H9 (cell line): ENCODE data around the gene ZNRF2. TPM values are rescaled to one million over a fixed set of nuclear protein-coding genes. Genes with fewer than 3 reads are reported as not detected.

Experiments
- DNase-seq: peaks from one replicate; pipeline ENCODE4 v3.0.0-alpha.2; 2017
- H2AFZ ChIP-seq: one replicate; pipeline ENCODE4 v1.6.1; 2013; ENCODE audit warnings: mild to moderate bottlenecking, low read length, control low read depth, moderate library complexity
- H2AK5ac ChIP-seq: 2 replicates; pipeline ENCODE4 v1.6.1; 2013; ENCODE audit warnings: low read length, control low read depth, mixed read lengths; ENCODE audit not compliant: insufficient read length
- H2BK120ac ChIP-seq: one replicate; pipeline ENCODE4 v1.6.1; 2013; ENCODE audit warnings: low read depth, mild to moderate bottlenecking, low read length, control low read depth, inconsistent platforms; ENCODE audit not compliant: poor library complexity, severe bottlenecking
- H2BK12ac ChIP-seq: 2 replicates; pipeline ENCODE4 v1.6.1; 2013; ENCODE audit warnings: low read length, control low read depth, mixed read lengths, low read depth; ENCODE audit not compliant: insufficient read length
- H2BK15ac ChIP-seq: 2 replicates; pipeline ENCODE4 v1.6.1; 2013; ENCODE audit warnings: low read depth, low read length, control low read depth
- H2BK20ac ChIP-seq: one replicate; pipeline ENCODE4 v1.6.1; 2013; ENCODE audit warnings: low read depth, mild to moderate bottlenecking, low read length, control low read depth, inconsistent platforms; ENCODE audit not compliant: poor library complexity, severe bottlenecking
- H2BK5ac ChIP-seq: 2 replicates; pipeline ENCODE4 v1.6.1; 2013; ENCODE audit warnings: low read length, control low read depth, mixed read lengths; ENCODE audit not compliant: insufficient read length
- H3K14ac ChIP-seq: 2 replicates; pipeline ENCODE4 v1.6.1; 2013; ENCODE audit warnings: low read length, control low read depth; ENCODE audit not compliant: insufficient read depth
- H3K18ac ChIP-seq: 2 replicates; pipeline ENCODE4 v1.6.1; 2013; ENCODE audit warnings: low read depth, mild to moderate bottlenecking, mixed read lengths, low read length, control low read depth; ENCODE audit not compliant: insufficient read length
- H3K23ac ChIP-seq: 2 replicates; pipeline ENCODE4 v1.6.1; 2013; ENCODE audit warnings: low read length, control low read depth, mixed read lengths, low read depth; ENCODE audit not compliant: insufficient read length
- H3K23me2 ChIP-seq: 2 replicates; pipeline ENCODE4 v1.6.1; 2013; ENCODE audit warnings: low read depth, mild to moderate bottlenecking, mixed read lengths, low read length, control low read depth; ENCODE audit not compliant: insufficient read length, poor library complexity, severe bottlenecking
- H3K27ac ChIP-seq: 2 replicates; pipeline ENCODE4 v1.5.1; 2013; ENCODE audit warnings: low read length, control low read depth, mixed read lengths, low read depth; ENCODE audit not compliant: insufficient read length
- H3K27me3 ChIP-seq: 2 replicates; pipeline ENCODE4 v1.6.1; 2013; ENCODE audit warnings: low read length, control low read depth, inconsistent platforms; ENCODE audit not compliant: insufficient read depth
- H3K4ac ChIP-seq: 2 replicates; pipeline ENCODE4 v1.6.1; 2013; ENCODE audit warnings: low read depth, mild to moderate bottlenecking, control low read depth, inconsistent platforms, low read length, moderate library complexity
- H3K4me1 ChIP-seq: 2 replicates; pipeline ENCODE4 v1.6.1; 2013; ENCODE audit warnings: low read length, control low read depth, inconsistent platforms; ENCODE audit not compliant: insufficient read depth
- H3K4me2 ChIP-seq: 2 replicates; pipeline ENCODE4 v1.6.1; 2013; ENCODE audit warnings: low read length, control low read depth, mixed read lengths; ENCODE audit not compliant: insufficient read length, insufficient read depth
- H3K56ac ChIP-seq: 2 replicates; pipeline ENCODE4 v1.6.1; 2013; ENCODE audit warnings: low read depth, mild to moderate bottlenecking, mixed read lengths, low read length, control low read depth; ENCODE audit not compliant: insufficient read length
- H3K79me1 ChIP-seq: 2 replicates; pipeline ENCODE4 v1.6.1; 2013; ENCODE audit warnings: low read depth, mild to moderate bottlenecking, moderate library complexity, low read length, control low read depth, inconsistent platforms; ENCODE audit not compliant: insufficient read depth, poor library complexity, severe bottlenecking
- H3K79me2 ChIP-seq: 2 replicates; pipeline ENCODE4 v1.6.1; 2013; ENCODE audit warnings: low read length, control low read depth, inconsistent platforms; ENCODE audit not compliant: insufficient read depth
- H3K9ac ChIP-seq: 2 replicates; pipeline ENCODE4 v1.6.1; 2013; ENCODE audit warnings: low read length, control low read depth, mixed read lengths; ENCODE audit not compliant: insufficient read length; ENCODE audit errors: extremely low read depth
- H3K9me3 ChIP-seq: one replicate; pipeline ENCODE4 v1.6.1; 2013; ENCODE audit warnings: low read depth, low read length, inconsistent platforms; ENCODE audit not compliant: control insufficient read depth
- H3T11ph ChIP-seq: one replicate; pipeline ENCODE4 v1.6.1; 2013; ENCODE audit warnings: mild to moderate bottlenecking, low read length, control low read depth, inconsistent platforms
- H4K20me1 ChIP-seq: one replicate; pipeline ENCODE4 v1.6.1; 2013; ENCODE audit not compliant: control insufficient read depth, insufficient read length, insufficient read depth
- H4K5ac ChIP-seq: 2 replicates; pipeline ENCODE4 v1.6.1; 2013; ENCODE audit warnings: low read depth, mild to moderate bottlenecking, mixed read lengths, low read length, control low read depth; ENCODE audit not compliant: insufficient read length
- H4K8ac ChIP-seq: replicated peaks from 2 replicates; pipeline ENCODE4 v1.6.1; 2013; ENCODE audit warnings: low read length, control low read depth, mixed read lengths, low read depth; ENCODE audit not compliant: insufficient read length
- H4K91ac ChIP-seq: 2 replicates; pipeline ENCODE4 v1.6.1; 2013; ENCODE audit warnings: low read depth, mild to moderate bottlenecking, moderate library complexity, mixed read lengths, low read length, control low read depth; ENCODE audit not compliant: insufficient read length
- H3K27ac Mint-ChIP-seq, 3 experiments: 2 replicates in 2 of 3; 3 replicates in 1 of 3; pipeline ENCODE4 v1.8.0; 2020 to 2021; ENCODE audit warnings: mixed read lengths in 3 of 3, mild to moderate bottlenecking in 1 of 3, moderate library complexity in 1 of 3
- H3K27me3 Mint-ChIP-seq: 2 replicates; pipeline ENCODE4 v1.8.0; 2021; ENCODE audit warnings: low read depth, mild to moderate bottlenecking, moderate library complexity, mixed read lengths
- H3K36me3 Mint-ChIP-seq, 3 experiments: 2 replicates in 2 of 3; 3 replicates in 1 of 3; pipeline ENCODE4 v1.8.0; 2020 to 2021; ENCODE audit warnings: low read depth in 3 of 3, mixed read lengths in 3 of 3; ENCODE audit not compliant: insufficient read depth in 1 of 3
- H3K4me1 Mint-ChIP-seq, 2 experiments: 2 replicates each; pipeline ENCODE4 v1.8.0; 2020; ENCODE audit warnings: mixed read lengths in 2 of 2
- H3K4me3 Mint-ChIP-seq, 2 experiments: 2 replicates in 1 of 2; 3 replicates in 1 of 2; pipeline ENCODE4 v1.8.0; 2020 to 2021; ENCODE audit warnings: mild to moderate bottlenecking in 2 of 2, mixed read lengths in 2 of 2, moderate library complexity in 1 of 2
- H3K9me3 Mint-ChIP-seq, 2 experiments: 2 replicates in 1 of 2; 3 replicates in 1 of 2; pipeline ENCODE4 v1.8.0; 2020; ENCODE audit warnings: mild to moderate bottlenecking in 2 of 2, mixed read lengths in 2 of 2, moderate library complexity in 1 of 2
- CTCF ChIP-seq: fragments of 200-600 bp; sonication (generic); conservative IDR thresholded peaks from 3 replicates; pipeline ENCODE4 v1.8.0; 2021; ENCODE audit warnings: antibody characterized with exemption, mild to moderate bottlenecking
- WGBS: extraction: QIAGEN DNeasy Blood & Tissue Kit; methylation state at CpG from one replicate; pipeline ENCODE4 v1.1.7; 2013; ENCODE audit warnings: missing lambda C conversion rate, low lambda C conversion rate, mixed read lengths; ENCODE audit not compliant: insufficient read length; ENCODE audit errors: extremely low coverage; 5-methylcytosine and 5-hydroxymethylcytosine counted together
- total RNA-seq: library from RNA; stranded (reverse); gene quantifications from 2 replicates; pipeline ENCODE4 v1.2.1, GENCODE V29; 2021

Gene ZNRF2
- total RNA-seq, 1 experiment from 2014 or later: 16.5 TPM

- Histone ChIP-seq H3K79me1 (peaks cover 2% of the 10 kb centered on the region), H2BK20ac (no peak overlapping the region), H3K9ac (no peak overlapping the region), H3K14ac (no peak overlapping the region), H2BK12ac (no peak overlapping the region), H3K23me2 (no peaks in the 10 kb centered on the region), H3K79me2 (no peaks in the 10 kb centered on the region), H2BK120ac (no peak overlapping the region), H2AK5ac (no peak overlapping the region), H2BK5ac (no peak overlapping the region), H4K8ac (no peak overlapping the region), H3K23ac (no peak overlapping the region), H4K20me1 (no peaks in the 10 kb centered on the region), H2AFZ (no peak overlapping the region), H3K27ac (no peak overlapping the region), H3K4ac (no peak overlapping the region), H3K9me3 (no peaks in the 10 kb centered on the region), H3K4me1 (no peaks in the 10 kb centered on the region), H3K56ac (no peak overlapping the region), H3K4me2 (no peak overlapping the region), H4K5ac (no peak overlapping the region), H2BK15ac (no peak overlapping the region), H3K27me3 (no peaks in the 10 kb centered on the region), H3K18ac (no peak overlapping the region), H3T11ph (no peak overlapping the region), H4K91ac (no peak overlapping the region)
- Mint-ChIP-seq H3K27ac (no peak overlapping the region; a peak in 1 of 7 replicates), H3K9me3 (no peaks in the 10 kb centered on the region), H3K4me3 (no peak overlapping the region), H3K36me3 (0 out of 7 replicates have a peak, but pooled peaks cover 0 to 2% (median 0%) of the 10 kb centered on the region in 3 experiments), H3K27me3 (no peaks in the 10 kb centered on the region), H3K4me1 (peaks cover 26 to 48% of the 10 kb centered on the region in 2 experiments)
- DNase-seq: no peak
- no peak for TF ChIP-seq CTCF
- no CpG with 5 or more reads among the region's 1 CpG for WGBS
Observed at GRCh38 chr7:30304177-30304884, 19.9 kb downstream of the ZNRF2 start.
